ENCODE data around the gene DOK5.

GRCh38 chr20:54590856-54591255 lies 115.5 kb downstream of the DOK5 start:
- TF ChIP-seq CTCF (IDR thresholded peaks at IDR 0.05) (no peak), POLR2A (IDR thresholded peaks at IDR 0.05) (no peak)

All from uterus (tissue), 2 donors.